K562 treated with DMSO at 1 percent for 12 hours (cell line): ENCODE results near the gene ECM1. TPM values are rescaled to one million over a fixed set of nuclear protein-coding genes. Genes with fewer than 3 reads are reported as not detected.

Experiments
- total RNA-seq: library from RNA; unstranded; fragments of 300-600 nt; gene quantifications from 2 replicates; pipeline ENCODE4 v1.2.3, GENCODE V29; 2022; ENCODE audit not compliant: insufficient read depth

ECM1 gene
- 16.6 and 26.1 TPM in 2 replicates for total RNA-seq

DNA sequence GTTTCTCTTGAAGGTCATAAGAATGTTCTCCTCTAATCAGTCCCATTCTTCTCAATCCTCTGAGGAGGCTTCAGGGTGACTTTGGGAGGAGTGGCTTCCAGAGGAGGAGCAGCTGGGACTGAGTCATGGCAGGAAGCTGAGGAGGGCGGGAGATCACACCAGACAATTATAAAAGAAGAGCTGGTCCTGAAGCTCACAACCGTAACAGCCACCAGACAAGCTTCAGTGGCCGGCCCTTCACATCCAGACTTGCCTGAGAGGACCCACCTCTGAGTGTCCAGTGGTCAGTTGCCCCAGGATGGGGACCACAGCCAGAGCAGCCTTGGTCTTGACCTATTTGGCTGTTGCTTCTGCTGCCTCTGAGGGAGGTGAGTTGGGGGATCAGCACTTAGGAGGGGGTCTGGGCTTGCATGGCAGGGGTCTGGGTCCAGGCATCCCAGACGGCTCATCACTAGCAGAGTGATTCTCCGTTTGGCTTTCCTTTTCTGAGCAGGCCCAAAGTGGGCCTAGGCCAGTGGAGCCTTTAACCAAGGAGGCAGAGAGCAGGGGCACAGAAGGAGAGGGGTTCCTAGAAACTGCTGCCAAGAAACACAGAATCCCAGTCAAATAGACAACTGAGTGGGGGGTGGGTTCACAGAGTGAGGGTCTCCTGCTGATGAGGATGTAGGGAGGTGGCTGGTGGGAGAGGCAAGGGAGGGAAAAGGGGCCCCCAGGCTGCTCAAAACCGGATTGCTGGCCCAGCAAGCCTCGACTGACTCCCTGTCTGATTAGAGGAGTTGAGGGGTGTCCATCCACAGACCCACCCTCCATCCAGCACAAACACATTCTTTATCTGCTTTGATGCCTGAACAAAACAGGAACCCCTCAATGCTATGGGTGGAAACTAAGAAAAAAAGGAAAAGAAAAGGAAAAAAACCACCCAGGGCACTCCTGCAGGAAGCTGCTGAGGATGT is at the start of gene ECM1:
Gene ECM1 (plus strand): TSS at position 198 of the 953 bp plus-strand sequence. CDS start 101 bp downstream, at position 299.

DNA sequence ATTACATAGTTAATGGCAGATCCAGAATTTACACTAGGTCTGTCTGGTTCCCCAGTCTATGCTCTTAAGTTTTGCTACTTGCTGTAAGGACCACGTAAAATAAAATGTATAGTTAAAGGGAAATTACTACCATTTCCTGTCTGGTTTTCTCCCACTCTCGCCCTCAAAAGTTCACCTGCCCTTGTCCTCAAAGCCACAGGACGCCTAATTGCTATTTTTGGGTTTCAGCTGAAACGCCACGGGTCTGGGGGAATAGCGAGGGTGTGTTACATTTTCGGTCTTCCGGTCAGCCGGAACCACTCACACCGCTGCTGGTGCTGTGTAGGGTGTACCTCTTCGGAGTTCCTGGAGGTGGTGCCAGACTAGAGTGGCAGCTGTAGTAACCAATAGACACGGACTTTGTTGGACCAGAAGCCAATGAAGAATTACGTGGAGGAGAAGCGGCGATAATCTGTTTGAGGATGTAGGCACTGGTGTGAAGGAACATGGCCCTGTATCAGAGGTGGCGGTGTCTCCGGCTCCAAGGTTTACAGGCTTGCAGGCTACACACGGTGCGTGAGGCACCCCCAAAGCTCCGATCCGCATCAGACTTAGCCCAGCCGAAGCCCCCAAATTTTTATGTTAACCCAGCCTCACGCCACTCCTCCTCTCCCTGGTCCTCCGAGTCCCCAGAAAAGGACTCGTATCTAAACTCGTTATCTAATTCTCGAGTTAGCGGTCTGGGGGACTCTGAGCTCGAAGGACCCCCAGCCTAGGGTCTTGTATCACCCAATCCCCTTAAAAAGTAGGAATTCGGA is 20.7 kb upstream of the ECM1 start, which contains the start of gene TARS2:
Gene TARS2 (plus strand): TSS at position 454 of the 797 bp plus-strand sequence. CDS start 32 bp downstream, at position 486.

DNA sequence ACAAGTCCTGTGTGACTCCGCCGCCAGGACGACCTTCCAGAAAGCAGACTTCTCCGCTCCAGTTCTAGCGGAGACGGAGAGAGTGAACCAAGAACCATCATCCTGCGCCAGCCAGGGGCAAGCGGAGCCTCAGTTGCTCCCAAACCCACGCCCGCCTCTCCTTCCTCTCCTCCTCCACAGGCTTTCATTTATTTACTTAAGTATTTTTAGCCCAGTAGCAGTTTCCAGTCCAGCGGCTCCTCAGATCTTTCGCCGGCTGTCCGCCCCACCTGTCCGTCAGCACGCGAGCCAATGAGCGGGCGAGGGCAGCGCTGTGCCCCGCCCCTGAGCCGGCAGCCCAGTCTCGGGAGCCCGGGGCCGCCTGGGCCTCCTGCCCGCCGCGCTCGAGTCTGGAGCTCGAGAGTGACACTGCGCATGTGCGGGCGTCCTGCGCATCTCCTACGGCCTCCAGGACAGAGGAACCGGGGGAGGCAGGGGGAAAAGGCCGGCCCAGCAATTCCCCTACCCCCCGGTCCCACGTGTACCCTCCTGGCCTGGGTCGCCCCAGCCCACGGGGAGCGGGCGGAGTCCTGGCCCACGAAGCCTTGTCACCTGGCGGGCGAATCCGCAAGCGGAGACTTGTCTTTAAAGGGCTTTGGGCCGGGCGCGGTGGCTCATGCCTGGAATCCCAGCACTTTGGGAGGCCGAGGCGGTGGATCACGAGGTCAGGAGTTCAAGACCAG is 7.6 kb downstream of the ECM1 start, which contains the start of gene FALEC:
Gene FALEC (plus strand): TSS at position 425 of the 722 bp plus-strand sequence.

GRCh38 chr1:150548632-150549495 is 41.0 kb downstream of the ECM1 start, which contains the start of gene ADAMTSL4:
Gene ADAMTSL4, plus strand, starts transcription at chr1:150549408. Its CDS starts 2,881 bp downstream, at chr1:150552289.

Other genes starting within 250 kb of the ECM1 start
- gene APH1A, start 239.1 kb upstream of the ECM1 start, total RNA-seq = 95.7 and 98.4 TPM in 2 replicates
- gene C1orf54, start 235.3 kb upstream of the ECM1 start, total RNA-seq = 1.2 and 2.8 TPM in 2 replicates
- gene CIART, start 225.6 kb upstream of the ECM1 start, total RNA-seq = 0.38 TPM in 1 of 2 replicates, not detected in the other
- gene MRPS21, start 214.2 kb upstream of the ECM1 start, total RNA-seq = 56.4 and 63.0 TPM in 2 replicates
- gene PRPF3, start 186.6 kb upstream of the ECM1 start, total RNA-seq = 19.1 and 35.8 TPM in 2 replicates
- 3.7 and 20.0 TPM in 2 replicates for gene RPRD2, start 144.0 kb upstream of the ECM1 start, total RNA-seq
- gene TARS2, start 20.7 kb upstream of the ECM1 start, total RNA-seq = 43.1 and 48.3 TPM in 2 replicates
- gene FALEC, start 7.6 kb downstream of the ECM1 start, total RNA-seq = not detected in 2 replicates
- 48.9 and 92.8 TPM in 2 replicates for gene ADAMTSL4, start 41.3 kb downstream of the ECM1 start, total RNA-seq
- gene MCL1, start 71.5 kb downstream of the ECM1 start, total RNA-seq = 39.2 and 95.7 TPM in 2 replicates
- 124 and 135 TPM in 2 replicates for gene ENSA, start 121.5 kb downstream of the ECM1 start, total RNA-seq
- gene GOLPH3L, start 189.0 kb downstream of the ECM1 start, total RNA-seq = 10.3 and 28.4 TPM in 2 replicates
- gene HORMAD1, start 212.8 kb downstream of the ECM1 start, total RNA-seq = not detected in 2 replicates